Stimulated activated naive CD8-positive, alpha-beta T cell treated with anti-CD3 and anti-CD28 coated beads, Interleukin-15, Interleukin-2, amounts not matched to agents 100 U/mL and 50 U/mL, for 24 hours (primary cell): Measurements from ENCODE around the gene WDR20.
A peak's percentile ranks its signal among the peaks of the same experiment; 100 is the strongest.
"Not testable (repeated sequence)": the region's sequence is repeated elsewhere in the genome, so short reads cannot be mapped to it uniquely, and the experiment has no call there.

Source experiments
- ATAC-seq: fragments of 150-1000 bp; cut with Tn5 transposase; one replicate; pipeline ENCODE4 v1.10.0; 2021
- DNase-seq: peaks from one replicate; pipeline ENCODE4 v3.0.0; 2021

The WDR20 gene, protein sequence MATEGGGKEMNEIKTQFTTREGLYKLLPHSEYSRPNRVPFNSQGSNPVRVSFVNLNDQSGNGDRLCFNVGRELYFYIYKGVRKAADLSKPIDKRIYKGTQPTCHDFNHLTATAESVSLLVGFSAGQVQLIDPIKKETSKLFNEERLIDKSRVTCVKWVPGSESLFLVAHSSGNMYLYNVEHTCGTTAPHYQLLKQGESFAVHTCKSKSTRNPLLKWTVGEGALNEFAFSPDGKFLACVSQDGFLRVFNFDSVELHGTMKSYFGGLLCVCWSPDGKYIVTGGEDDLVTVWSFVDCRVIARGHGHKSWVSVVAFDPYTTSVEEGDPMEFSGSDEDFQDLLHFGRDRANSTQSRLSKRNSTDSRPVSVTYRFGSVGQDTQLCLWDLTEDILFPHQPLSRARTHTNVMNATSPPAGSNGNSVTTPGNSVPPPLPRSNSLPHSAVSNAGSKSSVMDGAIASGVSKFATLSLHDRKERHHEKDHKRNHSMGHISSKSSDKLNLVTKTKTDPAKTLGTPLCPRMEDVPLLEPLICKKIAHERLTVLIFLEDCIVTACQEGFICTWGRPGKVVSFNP

DNA sequence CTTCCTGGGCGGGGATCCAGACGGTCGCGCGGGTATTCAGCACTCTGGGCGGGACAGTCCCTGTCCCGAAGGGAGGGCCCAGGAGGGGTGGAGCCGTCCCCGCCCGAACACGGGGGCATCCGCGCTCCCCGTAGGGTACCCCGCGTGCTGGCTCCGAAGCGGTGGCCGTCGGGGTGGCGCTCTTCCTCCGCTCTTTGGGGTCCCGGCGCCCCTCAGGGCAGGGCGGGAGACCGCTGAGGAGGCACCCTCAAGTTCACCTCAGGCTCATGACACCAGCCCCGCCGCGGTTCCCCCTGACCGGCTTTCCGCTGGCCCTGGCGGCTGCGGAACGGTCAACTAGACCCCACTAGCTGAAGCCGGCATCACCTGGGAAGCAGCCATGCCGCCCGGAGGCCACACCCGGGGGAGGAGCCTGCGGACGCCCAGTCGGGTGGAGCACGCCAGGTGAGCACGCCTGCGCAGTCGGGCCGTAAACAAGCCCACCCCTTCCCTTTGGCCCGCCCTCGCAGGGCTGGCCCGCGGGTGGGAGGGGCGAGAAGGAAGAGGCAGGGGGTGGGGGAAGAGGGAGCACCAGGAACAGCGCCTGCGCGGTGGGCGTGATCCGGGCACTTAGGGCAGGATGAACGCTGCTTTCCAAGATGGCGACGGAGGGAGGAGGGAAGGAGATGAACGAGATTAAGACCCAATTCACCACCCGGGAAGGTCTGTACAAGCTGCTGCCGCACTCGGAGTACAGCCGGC is at the start of gene WDR20:
Gene WDR20, plus strand, starts transcription at position 612 of the 741 bp plus-strand sequence. Its CDS starts 27 bp downstream, at position 639.
- peak; percentile 100 for DNase-seq
- peak; percentile 93 for ATAC-seq

GRCh38 chr14:102090713-102091112 is 49.0 kb upstream of the WDR20 start:
- no peak for ATAC-seq
- no peak for DNase-seq

- ATAC-seq (no peak), DNase-seq (no peak)
These were observed 46.9 kb upstream of the WDR20 start for GRCh38 chr14:102092806-102093205.

DNA sequence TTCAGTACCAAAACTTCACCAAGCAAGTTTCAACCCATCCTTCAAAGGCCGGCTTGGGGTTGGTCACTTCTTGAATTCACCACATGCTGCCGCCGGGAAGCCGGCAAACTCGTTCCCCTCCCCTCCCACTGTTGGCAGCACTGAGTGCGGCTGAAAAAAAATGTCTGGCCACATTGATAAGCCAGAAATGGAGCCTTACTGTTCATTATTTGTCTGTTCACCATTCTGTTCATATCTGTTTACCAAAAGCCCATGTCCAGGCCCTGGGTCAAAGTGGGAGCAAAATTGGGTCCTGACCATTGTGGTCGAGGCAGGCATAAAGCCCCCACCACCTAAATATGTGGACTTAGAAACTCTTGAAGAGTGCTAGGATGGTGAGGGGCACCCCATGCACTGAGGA is 45.6 kb upstream of the WDR20 start:
- ATAC-seq: no peak

GRCh38 chr14:102095231-102095870 is 44.3 kb upstream of the WDR20 start:
- ATAC-seq (peak; percentile 67), DNase-seq (no peak)

More for the DNA sequence above, 45.6 kb upstream of the WDR20 start:
- no peak for DNase-seq

- DNase-seq (no peak), ATAC-seq (peak; percentile 26)
These were observed 43.7 kb upstream of the WDR20 start for GRCh38 chr14:102095871-102096568.

DNA sequence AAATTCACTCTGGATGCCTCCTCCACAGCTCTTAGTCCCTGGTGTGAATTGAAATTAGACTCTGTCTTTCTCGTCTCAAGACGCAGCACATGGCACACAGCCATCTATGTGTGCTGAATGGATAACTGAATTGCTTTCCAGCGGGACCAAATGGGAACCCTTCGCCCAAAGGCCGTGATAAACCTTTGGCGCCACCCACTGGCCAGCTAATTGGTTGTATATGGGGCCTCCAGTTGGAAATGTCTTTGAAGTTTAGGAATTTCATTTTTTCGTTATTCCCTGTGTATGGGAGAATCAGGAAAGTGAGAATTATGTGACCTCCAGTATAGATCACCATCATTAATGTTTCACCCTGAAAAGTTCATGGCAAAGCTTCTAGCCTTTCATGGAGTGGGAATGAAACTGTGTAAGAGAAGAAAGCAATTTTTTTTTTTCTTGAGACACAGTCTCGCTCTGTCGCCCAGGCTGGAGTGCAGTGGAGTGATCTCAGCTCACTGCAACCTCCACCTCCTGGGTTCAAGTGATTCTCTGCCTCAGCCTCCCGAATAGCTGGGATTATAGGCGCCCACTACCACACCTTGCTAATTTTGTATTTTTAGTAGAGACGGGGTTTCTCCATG is 43.0 kb upstream of the WDR20 start:
- no peak for ATAC-seq
- peak; percentile 82 for DNase-seq

- DNase-seq: no peak
These were observed 42.1 kb upstream of the WDR20 start for GRCh38 chr14:102097441-102098135.

DNA sequence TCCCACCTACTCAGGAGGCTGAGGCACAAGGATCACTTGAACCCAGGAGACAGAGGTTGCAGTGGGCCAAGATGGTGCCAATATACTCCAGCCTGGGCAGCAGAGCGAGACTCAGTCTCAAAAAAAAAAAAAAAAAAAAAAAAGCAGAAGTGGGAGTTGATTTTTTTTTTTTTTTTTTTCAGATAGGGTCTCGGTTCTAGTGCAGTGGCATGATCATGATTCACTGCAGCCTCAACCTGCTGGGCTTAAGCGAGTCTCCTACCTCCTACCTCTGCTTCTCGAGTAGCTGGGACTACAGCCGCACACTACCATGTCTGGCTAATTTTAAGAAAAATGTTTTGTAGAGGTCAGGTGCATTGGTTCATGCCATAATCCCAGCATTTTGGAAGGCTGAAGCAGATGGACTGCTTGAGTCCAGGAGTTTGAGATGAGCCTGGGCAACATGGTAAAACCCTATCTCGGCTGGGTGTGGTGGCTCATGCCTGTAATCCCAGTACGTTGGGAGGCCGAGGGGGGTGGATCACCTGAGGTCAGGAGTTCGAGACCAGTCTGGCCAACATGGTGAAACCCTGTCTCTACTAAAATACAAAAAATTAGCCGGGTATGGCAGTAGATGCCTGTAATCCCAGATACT is 36.5 kb upstream of the WDR20 start:
- no peak for ATAC-seq
- DNase-seq: no peak

More at GRCh38 chr14:102097441-102098135, 42.1 kb upstream of the WDR20 start:
- no peak for ATAC-seq

GRCh38 chr14:102105369-102105768 is 34.3 kb upstream of the WDR20 start:
- DNase-seq (no peak), ATAC-seq (no peak)

DNA sequence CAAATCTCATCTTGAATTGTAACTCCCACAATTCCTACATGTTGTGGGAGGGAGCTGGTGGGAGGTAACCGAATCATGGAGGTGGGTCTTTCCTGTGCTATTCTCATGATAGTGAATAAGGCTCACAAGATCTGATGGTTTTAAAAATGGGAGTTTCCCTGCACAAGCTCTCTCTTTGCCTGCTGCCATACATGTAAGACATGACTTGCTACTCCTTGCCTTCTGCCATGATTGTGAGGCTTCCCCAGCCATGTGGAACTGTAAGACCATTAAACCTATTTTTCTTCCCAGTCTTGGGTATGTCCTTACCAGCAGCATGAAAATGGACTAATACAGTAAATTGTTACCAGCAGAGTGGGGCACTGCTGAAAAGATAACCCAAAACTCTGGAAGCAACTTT is 30.4 kb upstream of the WDR20 start:
- not testable (repeated sequence) for ATAC-seq, DNase-seq

DNA sequence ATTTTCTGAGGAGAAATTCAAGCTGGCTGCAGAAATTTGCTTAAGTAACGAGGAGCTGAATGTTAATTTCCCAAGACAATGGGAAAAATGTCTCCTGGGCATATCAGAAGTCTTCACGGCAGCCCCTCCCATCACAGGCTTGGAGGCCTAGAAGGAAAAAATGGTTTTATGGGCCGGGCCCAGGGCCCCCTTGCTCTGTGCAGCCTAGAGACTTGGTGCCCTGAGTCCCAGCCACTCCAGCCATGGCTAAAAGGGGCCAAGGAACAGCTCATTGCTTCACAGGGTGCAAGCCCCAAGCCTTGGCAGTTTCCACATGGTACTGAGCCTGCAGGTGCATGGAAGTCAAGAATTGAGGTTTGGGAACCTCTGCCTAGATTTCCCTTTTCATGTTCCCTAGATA is 28.6 kb upstream of the WDR20 start:
- no peak for DNase-seq

GRCh38 chr14:102116361-102117180 is 23.1 kb upstream of the WDR20 start:
- ATAC-seq: no peak
- DNase-seq: no peak

More for the DNA sequence above, 28.6 kb upstream of the WDR20 start:
- ATAC-seq: no peak

DNA sequence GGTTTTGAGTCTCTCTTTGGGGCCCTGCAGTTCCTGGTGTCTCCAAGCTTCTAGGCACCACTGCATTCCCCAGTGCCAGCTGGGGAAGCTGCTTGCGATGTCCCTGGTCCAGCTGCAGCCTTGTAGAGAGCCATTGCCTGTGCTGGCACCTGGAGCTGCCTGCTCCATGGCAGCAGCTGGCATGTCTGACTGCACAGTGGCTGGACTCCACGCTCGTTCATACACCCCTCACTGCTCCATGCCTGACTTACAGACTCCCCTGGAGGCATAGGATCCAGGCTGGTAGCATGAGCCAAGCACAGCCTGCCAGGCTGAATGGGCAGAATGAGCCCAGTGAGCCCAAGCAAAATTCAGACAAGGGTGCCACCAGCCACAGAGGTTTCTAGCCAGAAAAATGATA is 21.8 kb upstream of the WDR20 start:
- no peak for ATAC-seq
- no peak for DNase-seq

GRCh38 chr14:102120888-102121287 is 18.8 kb upstream of the WDR20 start:
- no peak for ATAC-seq
- DNase-seq: no peak

- no peak for DNase-seq
- ATAC-seq: no peak
These were observed 18.1 kb upstream of the WDR20 start for GRCh38 chr14:102121567-102121966.

DNA sequence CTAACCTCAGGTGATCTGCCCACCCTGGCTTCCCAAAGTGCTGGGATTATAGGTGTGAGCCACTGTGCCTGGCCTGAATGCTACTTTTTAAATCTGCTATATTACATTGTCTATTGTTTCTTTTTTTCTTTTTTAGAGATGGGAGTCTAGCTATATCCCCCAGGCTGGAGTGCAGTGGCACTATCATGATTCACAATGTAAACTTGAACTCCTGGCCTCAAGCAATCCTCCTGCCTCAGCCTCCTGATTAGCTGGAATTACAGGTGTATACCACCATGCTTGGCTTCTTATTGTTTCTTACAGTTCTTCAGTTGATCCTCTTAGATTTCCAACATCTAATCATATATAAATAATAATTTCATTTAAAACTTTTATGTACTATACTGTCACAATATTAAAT is 15.3 kb upstream of the WDR20 start:
- no peak for DNase-seq
- no peak for ATAC-seq

- no peak for DNase-seq
- no peak for ATAC-seq
These were observed 14.2 kb upstream of the WDR20 start for GRCh38 chr14:102125546-102125945.

DNA sequence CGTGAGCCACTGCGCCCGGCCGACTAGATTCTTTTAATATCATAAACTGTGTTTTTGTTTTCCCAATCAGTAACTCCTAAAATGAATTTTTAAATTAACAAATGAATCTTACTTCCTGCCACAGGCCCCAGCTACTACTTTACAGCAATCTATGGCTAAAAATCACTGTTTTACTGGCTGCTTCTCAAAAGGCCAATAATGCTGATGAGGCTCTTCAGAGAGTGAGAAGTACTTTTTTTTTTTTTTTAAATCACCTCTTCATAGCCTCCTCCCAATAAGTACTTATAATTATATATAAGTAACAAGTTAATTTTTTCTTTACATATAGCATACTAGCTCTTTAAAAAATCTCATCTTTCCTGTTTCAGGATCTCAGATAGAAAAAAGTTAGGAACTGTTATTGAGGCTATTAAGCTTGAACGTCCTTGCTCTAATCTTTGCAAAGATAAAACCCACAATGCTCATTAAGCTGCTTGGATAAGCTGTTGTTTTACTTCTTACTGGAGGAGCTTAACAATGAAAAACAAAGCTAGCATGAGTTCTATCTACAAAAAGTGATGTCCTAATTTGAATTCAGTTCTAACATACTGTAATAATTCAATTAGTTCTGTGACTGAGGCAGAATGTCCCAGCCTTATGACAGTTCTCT is 12.8 kb upstream of the WDR20 start:
- no peak for ATAC-seq
- DNase-seq: no peak
